IMR-90 (cell line): ENCODE data around the gene C15orf39. TPM values are rescaled to one million over a fixed set of nuclear protein-coding genes. Genes with fewer than 3 reads are reported as not detected.

Experiments used
- ATAC-seq: fragments of 200-7000 bp; cut with Tn5 transposase; 2 replicates; pipeline ENCODE4 v1.9.1; 2020; ENCODE audit warnings: low read depth, mild to moderate bottlenecking, moderate library complexity
- BruUV-seq: library from RNA; stranded (reverse); fragments of 400-500 nt; replicated peaks from 2 replicates; lab custom pipeline; 2021; lab: Mats Ljungman, UMichigan
- CTCF ChIA-PET: fragments of 300-600 bp; formaldehyde crosslinking; extraction: SDS; loops from one replicate; lab custom pipeline; 2021; ENCODE audit warnings: antibody characterized with exemption; lab: Yijun Ruan, JAX
- POLR2A ChIA-PET: fragments of 300-600 bp; sonication (Branson Sonifier 250); formaldehyde crosslinking; loops from one replicate; lab custom pipeline; 2022; ENCODE audit warnings: antibody characterized with exemption; ENCODE audit not compliant: unreplicated experiment; lab: Charles Lee
- DNase-seq: peaks from one replicate; pipeline ENCODE4 v3.0.0; 2013
- H2AFZ ChIP-seq: replicated peaks from 2 replicates; pipeline ENCODE3; 2013; ENCODE audit warnings: low read length, mild to moderate bottlenecking; ENCODE audit not compliant: poor library complexity
- H2AK5ac ChIP-seq: 2 replicates; pipeline ENCODE4 v1.6.1; 2013; ENCODE audit warnings: low read depth, low read length, inconsistent platforms
- H2AK9ac ChIP-seq: replicated peaks from 2 replicates; pipeline ENCODE3; 2013; ENCODE audit warnings: mild to moderate bottlenecking, low read depth, low read length, moderate library complexity; ENCODE audit not compliant: poor library complexity
- H2BK120ac ChIP-seq: 2 replicates; pipeline ENCODE4 v1.6.1; 2013; ENCODE audit warnings: low read depth, low read length, inconsistent platforms
- H2BK15ac ChIP-seq: 3 replicates; pipeline ENCODE4 v1.6.1; 2013; ENCODE audit warnings: low read depth, low read length, inconsistent platforms
- H2BK20ac ChIP-seq: 2 replicates; pipeline ENCODE4 v1.6.1; 2013; ENCODE audit warnings: low read depth, mild to moderate bottlenecking, inconsistent platforms, low read length, moderate library complexity
- H2BK5ac ChIP-seq: 2 replicates; pipeline ENCODE4 v1.6.1; 2013; ENCODE audit warnings: mild to moderate bottlenecking, low read depth, low read length, inconsistent platforms; ENCODE audit not compliant: poor library complexity, severe bottlenecking
- H3K14ac ChIP-seq: replicated peaks from 2 replicates; pipeline ENCODE4 v1.6.1; 2013; ENCODE audit warnings: low read depth, low read length, inconsistent platforms
- H3K18ac ChIP-seq: 2 replicates; pipeline ENCODE4 v1.6.1; 2013; ENCODE audit warnings: low read depth, low read length, control low read depth
- H3K23ac ChIP-seq: 2 replicates; pipeline ENCODE4 v1.6.1; 2013; ENCODE audit warnings: low read depth, low read length, inconsistent platforms
- H3K27ac ChIP-seq: 2 replicates; pipeline ENCODE4 v1.5.1; 2013; ENCODE audit warnings: mild to moderate bottlenecking, control low read depth, low read length; ENCODE audit not compliant: insufficient read depth
- H3K27me3 ChIP-seq: 2 replicates; pipeline ENCODE4 v1.6.1; 2013; ENCODE audit warnings: low read length; ENCODE audit not compliant: control insufficient read depth, insufficient read depth
- H3K36me3 ChIP-seq: 2 replicates; pipeline ENCODE4 v1.6.1; 2013; ENCODE audit warnings: low read length, mixed read lengths; ENCODE audit not compliant: control insufficient read depth, insufficient read depth
- H3K4ac ChIP-seq: 2 replicates; pipeline ENCODE4 v1.6.1; 2013; ENCODE audit warnings: low read depth, low read length, inconsistent platforms
- H3K4me1 ChIP-seq: 2 replicates; pipeline ENCODE4 v1.6.1; 2013; ENCODE audit warnings: low read length, mixed read lengths; ENCODE audit not compliant: control insufficient read depth, insufficient read depth
- H3K4me2 ChIP-seq: 2 replicates; pipeline ENCODE4 v1.6.1; 2013; ENCODE audit warnings: low read depth, mild to moderate bottlenecking, control low read depth, low read length, moderate library complexity
- H3K4me3 ChIP-seq: 2 replicates; pipeline ENCODE4 v1.5.1; 2013; ENCODE audit warnings: low read depth, mild to moderate bottlenecking, control low read depth, low read length, moderate library complexity; ENCODE audit not compliant: insufficient read depth
- H3K56ac ChIP-seq: 2 replicates; pipeline ENCODE4 v1.6.1; 2013; ENCODE audit warnings: low read length, inconsistent platforms; ENCODE audit not compliant: insufficient read depth; ENCODE audit errors: extremely low read depth
- H3K79me1 ChIP-seq, 2 experiments: 2 replicates each; pipeline ENCODE4 v1.6.1; 2013; ENCODE audit warnings: low read length in 2 of 2, inconsistent platforms in 1 of 2, low read depth in 1 of 2
- H3K9ac ChIP-seq: 2 replicates; pipeline ENCODE4 v1.6.1; 2013; ENCODE audit warnings: low read depth, low read length, control low read depth
- H3K9me1 ChIP-seq: 2 replicates; pipeline ENCODE4 v1.6.1; 2013; ENCODE audit warnings: low read length, inconsistent platforms; ENCODE audit not compliant: insufficient read depth
- H3K9me3 ChIP-seq: 2 replicates; pipeline ENCODE4 v1.6.1; 2013; ENCODE audit warnings: low read length; ENCODE audit not compliant: control insufficient read depth, insufficient read depth
- H4K20me1 ChIP-seq: 2 replicates; pipeline ENCODE4 v1.6.1; 2013; ENCODE audit warnings: low read length, inconsistent platforms; ENCODE audit not compliant: insufficient read depth
- H4K5ac ChIP-seq: 2 replicates; pipeline ENCODE4 v1.6.1; 2013; ENCODE audit warnings: mild to moderate bottlenecking, low read depth, low read length, control low read depth
- H4K8ac ChIP-seq, 2 experiments: 2 replicates each; pipeline ENCODE4 v1.6.1; 2013; ENCODE audit warnings: low read depth in 2 of 2, low read length in 2 of 2, control low read depth in 1 of 2, inconsistent platforms in 1 of 2
- H4K91ac ChIP-seq: 2 replicates; pipeline ENCODE4 v1.6.1; 2013; ENCODE audit warnings: low read depth, low read length, inconsistent platforms; ENCODE audit not compliant: insufficient read depth
- CEBPB ChIP-seq: IDR thresholded peaks from 2 replicates; pipeline ENCODE4 v1.6.1; 2012; ENCODE audit warnings: low read depth, low read length, improper control_type of control experiment
- MAZ ChIP-seq: IDR thresholded peaks from 2 replicates; pipeline ENCODE4 v1.6.1; 2012; ENCODE audit warnings: low read depth, mild to moderate bottlenecking, low read length, improper control_type of control experiment, moderate library complexity, borderline replicate concordance
- RAD21 ChIP-seq: IDR thresholded peaks from 2 replicates; pipeline ENCODE4 v1.6.1; 2012; ENCODE audit warnings: low read length, improper control_type of control experiment
- RFX5 ChIP-seq: IDR thresholded peaks from 2 replicates; pipeline ENCODE4 v1.8.0; 2012; ENCODE audit warnings: low read depth, mild to moderate bottlenecking, low read length, moderate library complexity
- WGBS, 2 experiments: methylation state at CpG; one replicate each; pipeline versions ENCODE4 v1.1.5 to v1.1.7; 2013; ENCODE audit warnings: missing lambda C conversion rate in 2 of 2; ENCODE audit not compliant: insufficient read length in 1 of 2; ENCODE audit errors: extremely low coverage in 2 of 2; 5-methylcytosine and 5-hydroxymethylcytosine counted together
- dilution Hi-C: fragments of 300-500 bp; cut with HindIII; formaldehyde crosslinking; loops from one replicate; pipeline ENCODE4 v1.14.3; 2018; ENCODE audit warnings: low sequenced_read_pairs; ENCODE audit not compliant: unreplicated experiment
- in situ Hi-C: fragments of 300-500 bp; cut with MboI; formaldehyde crosslinking; loops from 3 replicates; pipeline ENCODE4 v1.14.3; 2019; ENCODE audit warnings: low sequenced_read_pairs, inconsistent platforms, mixed read lengths
- intact Hi-C: fragments of 100-400 bp; cut with micrococcal nuclease; formaldehyde crosslinking; loops from 2 replicates; pipeline ENCODE4 v1.10.0; 2022
- polyA plus RNA-seq, 3 experiments: library from polyadenylated mRNA; depleted of rRNA; stranded (reverse); fragments of >200 nt; gene quantifications; 2 replicates each; pipeline ENCODE4 v1.2.3, GENCODE V29; 2012; ENCODE audit warnings: low replicate concordance in 1 of 3
- total RNA-seq: library from RNA; depleted of rRNA; stranded (reverse); fragments of >200 nt; gene quantifications from 2 replicates; pipeline ENCODE4 v1.2.3, GENCODE V29; 2012

The C15orf39 gene
- total and polyA plus RNA-seq, 2 of the 4 experiments (the other 2 are of a cell fraction): 1.3 to 5.7 TPM

DNA sequence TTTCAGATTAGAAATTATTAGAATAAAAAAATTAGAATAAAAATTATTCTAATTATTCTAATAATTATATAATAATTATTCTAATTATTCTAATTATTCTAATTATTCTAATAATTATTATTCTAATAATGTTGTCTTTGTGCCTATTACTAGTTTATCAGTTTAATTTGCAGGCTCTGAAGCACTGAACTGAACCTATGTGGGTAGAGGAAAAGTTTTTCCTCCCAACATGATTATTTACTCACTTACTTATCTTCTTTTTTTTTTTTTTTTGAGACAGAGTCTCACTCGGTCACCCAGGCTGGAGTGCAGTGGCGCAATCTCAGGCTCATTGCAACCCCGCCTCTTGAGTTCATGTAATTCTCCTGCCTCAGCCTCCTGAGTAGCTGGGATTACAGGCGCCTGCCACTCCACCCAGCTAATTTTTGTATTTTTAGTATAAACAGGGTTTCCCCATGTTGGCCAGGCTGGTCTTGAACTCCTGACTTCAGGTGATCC, 39.7 kb upstream of the C15orf39 start:
- intact Hi-C loops: no loop called here
- CTCF ChIA-PET: no interaction called here
- Histone ChIP-seq H2BK20ac (no peak overlapping the region), H3K18ac (no peak overlapping the region), H3K4me2 (no peak overlapping the region), H2BK5ac (no peak overlapping the region), H3K4ac (no peak overlapping the region), H2AK5ac (no peak overlapping the region), H4K8ac (no peak overlapping the region), H4K5ac (no peak overlapping the region), H3K56ac (no peak overlapping the region), H4K20me1 (no peaks in the 10 kb centered on the region), H3K9ac (no peak overlapping the region), H3K27ac (no peak overlapping the region), H3K4me3 (no peak overlapping the region), H2BK120ac (no peak overlapping the region), H2AK9ac (no peak overlapping the region), H3K79me1 (no peaks in the 10 kb centered on the region), H4K91ac (no peak overlapping the region), H3K9me1 (no peaks in the 10 kb centered on the region), H3K27me3 (peaks cover 14% of the 10 kb centered on the region), H3K23ac (no peak overlapping the region), H3K9me3 (no peaks in the 10 kb centered on the region), H3K4me1 (no peaks in the 10 kb centered on the region), H2BK15ac (no peak overlapping the region), H3K14ac (no peak overlapping the region), H3K36me3 (no peaks in the 10 kb centered on the region), H2AFZ (no peak overlapping the region)
- ATAC-seq (no peak), DNase-seq (no peak)
- in situ Hi-C loops: no loop called here
- no TSS peak for BruUV-seq
- POLR2A ChIA-PET: no interaction called here
- TF ChIP-seq RFX5 (no peak), MAZ (no peak), CEBPB (peak; percentile 31; the same call in 1 of the 2 replicates), RAD21 (no peak)
- dilution Hi-C loops: no loop called here
- no CpG with 5 or more reads among the region's 4 CpGs for WGBS, 2 experiments
